ENCODE data around the gene SERINC1. TPM values are rescaled to one million over a fixed set of nuclear protein-coding genes. Genes with fewer than 3 reads are reported as not detected.

Gene SERINC1
- 71.4 to 92.6 TPM (median 76.3 TPM) in 5 replicates for total RNA-seq (2022; extraction: Qiagen RNA extraction; ENCODE audit: low read depth)

DNA sequence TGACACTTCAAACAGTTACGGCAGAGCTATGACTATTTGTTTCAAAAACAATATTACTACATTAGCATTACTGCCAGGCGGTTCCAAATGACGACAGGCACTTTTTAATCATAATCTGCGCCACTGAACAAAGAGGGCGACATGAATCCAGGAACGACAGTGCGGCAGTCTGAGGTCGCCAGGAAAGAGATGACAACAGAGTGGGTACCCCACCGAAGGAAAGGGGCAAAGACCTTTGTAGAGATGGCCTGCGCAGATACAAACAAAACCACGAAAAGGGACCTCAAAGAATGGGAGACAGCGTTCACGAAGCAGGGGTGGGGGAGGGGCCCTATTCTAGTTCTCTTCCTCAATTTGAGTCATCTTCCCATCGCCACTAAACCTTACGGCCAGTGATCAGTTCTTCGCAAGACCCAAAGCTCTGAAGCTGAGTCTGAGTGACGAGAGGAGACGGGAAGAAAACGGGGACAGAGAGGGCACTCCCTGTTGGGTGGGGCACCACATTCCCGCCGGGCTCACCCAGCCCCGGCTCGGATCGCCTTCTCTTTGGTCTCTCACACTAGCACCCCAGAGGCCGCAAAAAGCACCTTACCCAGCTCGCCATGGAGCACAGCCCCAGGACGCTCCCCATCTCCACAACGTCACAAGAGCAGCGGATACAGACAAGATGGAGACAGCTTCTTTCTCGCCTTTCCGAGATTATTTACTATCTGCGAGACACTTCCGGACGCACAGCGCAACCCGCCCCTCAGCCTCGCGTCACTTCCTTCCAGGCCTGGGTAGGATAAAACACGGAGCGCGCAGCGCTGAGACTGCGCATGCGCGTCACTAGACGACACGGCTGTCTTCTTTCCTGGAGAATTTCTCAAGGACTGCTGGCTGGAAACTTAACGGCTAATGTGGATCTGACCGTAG, at the start of gene SERINC1:
TSS of gene SERINC1 (minus strand) at position 701 of the 915 bp plus-strand sequence. CDS start at position 631, 70 bp downstream.

DNA sequence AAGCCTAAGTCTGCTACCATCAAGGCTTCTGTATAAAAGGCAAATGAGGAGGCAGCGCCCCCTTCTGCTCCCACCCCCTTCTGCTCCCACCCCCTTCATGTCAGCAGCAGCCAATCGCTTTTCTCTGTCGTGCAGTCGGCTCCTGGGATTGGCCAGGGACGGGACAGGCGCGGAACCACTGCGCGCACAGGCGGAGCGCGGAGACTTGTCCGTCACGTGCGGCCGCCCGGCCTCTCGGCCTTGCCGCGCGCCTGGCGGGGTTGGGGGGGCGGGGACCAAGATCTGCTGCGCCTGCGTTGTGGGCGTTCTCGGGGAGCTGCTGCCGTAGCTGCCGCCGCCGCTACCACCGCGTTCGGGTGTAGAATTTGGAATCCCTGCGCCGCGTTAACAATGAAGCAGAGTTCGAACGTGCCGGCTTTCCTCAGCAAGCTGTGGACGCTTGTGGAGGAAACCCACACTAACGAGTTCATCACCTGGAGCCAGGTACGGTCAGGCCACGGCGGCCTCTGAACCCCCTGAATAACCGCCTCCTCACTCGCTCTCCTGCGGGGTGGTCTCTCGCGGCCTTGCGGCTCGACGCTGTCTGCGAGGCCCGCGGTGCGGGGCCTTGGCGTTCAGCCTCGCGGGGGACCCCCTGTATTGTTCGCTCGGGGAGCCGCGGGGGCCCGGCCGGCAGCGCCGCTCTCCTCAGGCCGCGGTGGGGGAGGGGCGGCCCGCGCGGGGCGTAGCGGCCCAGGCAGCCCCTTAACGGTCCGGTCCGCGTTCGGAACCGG, 72.1 kb downstream of the SERINC1 start, which contains the start of gene HSF2:
TSS of gene HSF2 (plus strand) at position 305 of the 773 bp plus-strand sequence. CDS start at position 391, 86 bp downstream.

Other genes starting within 250 kb of the SERINC1 start
- 6.0 to 13.2 TPM (median 7.1 TPM) in 5 replicates for gene HSF2, start 72.2 kb downstream of the SERINC1 start, total RNA-seq (2022; extraction: Qiagen RNA extraction; ENCODE audit: low read depth)
- gene PKIB, start 138.6 kb upstream of the SERINC1 start, total RNA-seq (2022; extraction: Qiagen RNA extraction; ENCODE audit: low read depth) = 0.36 to 1.4 TPM (median 0.66 TPM) in 5 replicates

Data from A549 treated with CpdA at 1 μM for 4 hours (cell line).